ENCODE data around the gene HHAT. TPM values are rescaled to one million over a fixed set of nuclear protein-coding genes. Genes with fewer than 3 reads are reported as not detected.
A peak's percentile ranks its signal among the peaks of the same experiment; 100 is the strongest.

HHAT gene
- polyA plus RNA-seq, 2 of the 4 experiments (the other 2 are of a cell fraction): 3.8 to 4.5 TPM

- ChIA-PET POLR2A (no interaction called here), CTCF (interaction anchor here (1.0 to 3.8 kb wide), 6 partner anchors 7 to 314 kb away, joined by 3 to 21 read pairs (median 5); no protein-coding TSS in a partner anchor)
- ATAC-seq: no peak
- H3K4me2 ChIP-seq: no peak overlapping the region
- no peak overlapping the region for H3K4me3 ChIP-seq
- no peak for TF ChIP-seq RAD21 (conservative IDR thresholded peaks at IDR 0.05 in 1 of 2, IDR thresholded peaks at IDR 0.05 in 1 of 2)
- no peak for DNase-seq (ENCODE audit: low read depth in 1 of 2, low spot score in 1 of 2)
- no peaks in the 10 kb centered on the region for H3K9me3 ChIP-seq
- FAIRE-seq: no peak
- no peaks in the 10 kb centered on the region for H3K4me1 ChIP-seq
- H3K27ac ChIP-seq: no peak overlapping the region
- WGBS (ENCODE audit: missing lambda C conversion rate): 82% methylated on average over 7 of the region's 8 CpGs
These were observed 25.3 kb upstream of the HHAT start for GRCh38 chr1:210303391-210303790.

GRCh38 chr1:210310562-210311153 lies 18.0 kb upstream of the HHAT start:
- no peak for DNase-seq (ENCODE audit: low read depth in 1 of 2, low spot score in 1 of 2)
- POLR2A ChIA-PET: no interaction called here
- H3K27ac ChIP-seq: peak overlapping the region in 1 of 2 experiments; percentile 80; a peak in 1 of 6 replicates
- H3K4me2 ChIP-seq: peak overlapping the region; percentile 80
- CTCF ChIA-PET: interaction anchor here (0.6 to 6.2 kb wide), 25 partner anchors 9 to 1645 kb away, joined by 3 to 75 read pairs (median 4); no protein-coding TSS in a partner anchor
- peak; percentile 12 to 32; a peak in 3 of 6 replicates for ATAC-seq
- 0 out of 3 replicates have a peak, but pooled peaks cover 3% of the 10 kb centered on the region for H3K4me1 ChIP-seq
- H3K9me3 ChIP-seq: no peaks in the 10 kb centered on the region
- H3K4me3 ChIP-seq: peak overlapping the region; percentile 49
- 10% methylated on average over 3 of the region's 7 CpGs for WGBS (ENCODE audit: missing lambda C conversion rate)
- FAIRE-seq: no peak
- TF ChIP-seq PBX3 (IDR thresholded peaks at IDR 0.05) (no peak), ZC3H11A (IDR thresholded peaks at IDR 0.05) (no peak)

GRCh38 chr1:210311726-210312493 lies 16.8 kb upstream of the HHAT start:
- Histone ChIP-seq H3K4me1 (0 out of 3 replicates have a peak, but pooled peaks cover 3% of the 10 kb centered on the region), H3K4me2 (peak overlapping the region; percentile 80)

More at GRCh38 chr1:210311726-210312493, 16.8 kb upstream of the HHAT start:
- H3K4me3 ChIP-seq: peak overlapping the region; percentile 49
- H3K27ac ChIP-seq: peak overlapping the region; percentile 53 to 80; a peak in 5 of 6 replicates
- H3K9me3 ChIP-seq: no peaks in the 10 kb centered on the region
- DNase-seq (ENCODE audit: low read depth in 1 of 2, low spot score in 1 of 2) (no peak), ATAC-seq (peak; percentile 31 to 40; a peak in 4 of 6 replicates), FAIRE-seq (no peak)
- ChIA-PET CTCF (interaction anchor here (0.6 to 6.2 kb wide), 30 partner anchors 9 to 452 kb away, joined by 3 to 75 read pairs (median 4); no protein-coding TSS in a partner anchor), POLR2A (no interaction called here)
- WGBS (ENCODE audit: missing lambda C conversion rate): 45% methylated on average over 18 of the region's 18 CpGs
- TF ChIP-seq MYC (IDR thresholded peaks at IDR 0.05; ENCODE audit: borderline replicate concordance, low read length): no peak
- TF ChIP-seq NFE2L2 (conservative IDR thresholded peaks at IDR 0.05; ENCODE audit: low read length): no peak
- TF ChIP-seq RFX5 (IDR thresholded peaks at IDR 0.05): no peak
- no peak for TF ChIP-seq RAD21 (conservative IDR thresholded peaks at IDR 0.05 in 1 of 2, IDR thresholded peaks at IDR 0.05 in 1 of 2)
- no peak for TF ChIP-seq HOXB5 (CRISPR knock-in tag; IDR thresholded peaks at IDR 0.05)
- TF ChIP-seq HDAC2 (IDR thresholded peaks at IDR 0.05): no peak
- no peak for TF ChIP-seq HOXB13 (CRISPR knock-in tag; IDR thresholded peaks at IDR 0.05; ENCODE audit: low read depth)
- no peak for TF ChIP-seq TP53 (CRISPR knock-in tag; IDR thresholded peaks at IDR 0.05)
- no peak for TF ChIP-seq CTCF (IDR thresholded peaks at IDR 0.05)
- no peak for TF ChIP-seq JUNB (IDR thresholded peaks at IDR 0.05)
- TF ChIP-seq BHLHE40 (IDR thresholded peaks at IDR 0.05; ENCODE audit: low read depth, low read length): no peak
- no peak for TF ChIP-seq EHMT2 (IDR thresholded peaks at IDR 0.05; ENCODE audit: low read depth)
- no peak for TF ChIP-seq FOSL2 (IDR thresholded peaks at IDR 0.05)
- TF ChIP-seq FOSL2 (CRISPR knock-in tag; IDR thresholded peaks at IDR 0.05): no peak
- TF ChIP-seq CHD2 (IDR thresholded peaks at IDR 0.05; ENCODE audit: low read length, partially characterized antibody): no peak
- no peak for TF ChIP-seq CHD4 (IDR thresholded peaks at IDR 0.05; ENCODE audit: borderline replicate concordance)
